Fibroblast of lung (primary cell): ENCODE results near the gene GAGE12J. TPM values are rescaled to one million over a fixed set of nuclear protein-coding genes. Genes with fewer than 3 reads are reported as not detected.

Experiments
- DNase-seq, 2 donors: peaks; one replicate each; pipeline versions ENCODE4 v3.0.0 to v3.0.0-alpha.2; 2010; ENCODE audit warnings: low read depth in 2 of 2
- H2AFZ ChIP-seq: 2 replicates; pipeline ENCODE4 v1.5.1; 2012; ENCODE audit warnings: low read length, control low read depth, inconsistent platforms
- H3K27ac ChIP-seq: 2 replicates; pipeline ENCODE4 v1.5.1; 2011; ENCODE audit warnings: low read length, control low read depth; ENCODE audit not compliant: insufficient read depth
- H3K27me3 ChIP-seq: 2 replicates; pipeline ENCODE4 v1.5.1; 2011; ENCODE audit warnings: mild to moderate bottlenecking, low read length; ENCODE audit not compliant: control insufficient read depth, insufficient read depth
- H3K36me3 ChIP-seq: 2 replicates; pipeline ENCODE4 v1.5.1; 2011; ENCODE audit warnings: low read length; ENCODE audit not compliant: control insufficient read depth, insufficient read depth
- H3K4me1 ChIP-seq: 2 replicates; pipeline ENCODE4 v1.5.1; 2011; ENCODE audit warnings: low read length; ENCODE audit not compliant: control insufficient read depth, insufficient read depth; ENCODE audit errors: extremely low read depth
- H3K4me2 ChIP-seq: 2 replicates; pipeline ENCODE4 v1.5.1; 2011; ENCODE audit warnings: low read length, control low read depth; ENCODE audit not compliant: insufficient read depth; ENCODE audit errors: extremely low read depth
- H3K4me3 ChIP-seq, 4 experiments: fragments of 200-600 bp in 1 of 4; sonication (generic) in 1 of 4; replicated peaks in 1 of 4; 2 replicates each; pipeline ENCODE4 v1.5.1; 2011 to 2016; ENCODE audit warnings: low read length in 4 of 4, low read depth in 3 of 4, mild to moderate bottlenecking in 3 of 4, control low read depth in 2 of 4, inconsistent platforms in 1 of 4, mixed read lengths in 1 of 4; ENCODE audit not compliant: insufficient read depth in 1 of 4; ENCODE audit errors: control extremely low read depth in 1 of 4
- H3K79me2 ChIP-seq: 2 replicates; pipeline ENCODE4 v1.5.1; 2012; ENCODE audit warnings: mild to moderate bottlenecking, low read length, inconsistent platforms; ENCODE audit not compliant: control insufficient read depth, insufficient read depth
- H3K9ac ChIP-seq: 2 replicates; pipeline ENCODE4 v1.5.1; 2011; ENCODE audit warnings: mild to moderate bottlenecking, low read length, control low read depth; ENCODE audit not compliant: insufficient read depth
- H3K9me3 ChIP-seq: 2 replicates; pipeline ENCODE4 v1.5.1; 2012; ENCODE audit warnings: low read depth, low read length; ENCODE audit not compliant: control insufficient read depth, insufficient read depth
- H4K20me1 ChIP-seq: 2 replicates; pipeline ENCODE4 v1.5.1; 2011; ENCODE audit warnings: low read length; ENCODE audit not compliant: control insufficient read depth, insufficient read depth; ENCODE audit errors: extremely low read depth
- EZH2 ChIP-seq: IDR thresholded peaks from 2 replicates; pipeline ENCODE4 v1.5.1; 2012; ENCODE audit warnings: low read length, control low read depth, mild to moderate bottlenecking; ENCODE audit errors: missing control alignments
- polyA plus RNA-seq, 2 donors: library from polyadenylated mRNA; depleted of rRNA in 1 of 2; stranded (reverse) in 1 of 2; unstranded in 1 of 2; fragments of >200 nt; gene quantifications; 2 replicates each; pipeline ENCODE4 v1.2.1, GENCODE V29; 2011 to 2012; ENCODE audit warnings: missing spikeins in 1 of 2
- total RNA-seq: library from RNA; depleted of rRNA; stranded (reverse); fragments of >200 nt; gene quantifications from 2 replicates; pipeline ENCODE4 v1.2.1, GENCODE V29; 2014
- TF ChIP-seq, protein P1 (sequence below), 2 donors: IDR thresholded peaks in 1 of 2; conservative IDR thresholded peaks in 1 of 2; 1 replicate in 1 of 2; 2 replicates in 1 of 2; pipeline ENCODE4 v1.5.1; 2011 to 2012; ENCODE audit warnings: low read length in 2 of 2, control low read depth in 1 of 2, inconsistent platforms in 1 of 2, low read depth in 1 of 2, mild to moderate bottlenecking in 1 of 2

The GAGE12J gene
- total and polyA plus RNA-seq, 2 donors (not counting 1 experiment from before 2014, with no cell fraction given) = not detected

DNA sequence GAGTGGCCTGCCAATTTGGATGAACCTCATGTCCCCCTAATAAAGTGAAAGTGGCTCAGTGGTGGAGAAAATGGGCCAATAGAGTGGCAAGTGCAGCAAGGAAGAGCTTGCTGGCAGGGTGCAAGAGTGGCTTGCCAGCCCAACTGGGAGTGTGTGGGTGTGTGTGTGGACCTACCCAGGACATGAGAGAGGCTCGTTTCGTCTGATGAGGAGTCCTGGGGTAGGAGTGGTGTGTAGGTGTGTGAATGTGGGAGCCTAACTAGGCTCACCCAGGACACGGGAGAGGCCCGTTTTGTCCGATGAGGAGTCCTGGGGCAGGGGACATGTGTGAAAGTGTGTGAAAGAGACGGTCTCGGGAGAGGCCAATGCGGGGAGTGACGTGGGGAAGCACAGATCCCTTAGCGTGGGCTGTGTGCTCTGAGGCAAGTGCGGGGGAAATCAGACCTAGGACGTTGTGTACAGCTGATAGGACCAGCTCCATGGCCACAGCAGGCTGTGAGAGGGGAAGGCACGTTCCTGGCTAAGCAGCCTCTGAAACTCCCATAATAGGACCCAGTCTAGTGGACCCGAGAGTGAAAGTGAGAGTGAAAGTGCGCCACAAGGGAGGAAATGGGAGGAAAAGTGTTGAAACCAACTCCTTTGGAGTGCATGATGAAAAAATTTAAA is 13.1 kb upstream of the GAGE12J start:
- TF ChIP-seq, protein P1, sequence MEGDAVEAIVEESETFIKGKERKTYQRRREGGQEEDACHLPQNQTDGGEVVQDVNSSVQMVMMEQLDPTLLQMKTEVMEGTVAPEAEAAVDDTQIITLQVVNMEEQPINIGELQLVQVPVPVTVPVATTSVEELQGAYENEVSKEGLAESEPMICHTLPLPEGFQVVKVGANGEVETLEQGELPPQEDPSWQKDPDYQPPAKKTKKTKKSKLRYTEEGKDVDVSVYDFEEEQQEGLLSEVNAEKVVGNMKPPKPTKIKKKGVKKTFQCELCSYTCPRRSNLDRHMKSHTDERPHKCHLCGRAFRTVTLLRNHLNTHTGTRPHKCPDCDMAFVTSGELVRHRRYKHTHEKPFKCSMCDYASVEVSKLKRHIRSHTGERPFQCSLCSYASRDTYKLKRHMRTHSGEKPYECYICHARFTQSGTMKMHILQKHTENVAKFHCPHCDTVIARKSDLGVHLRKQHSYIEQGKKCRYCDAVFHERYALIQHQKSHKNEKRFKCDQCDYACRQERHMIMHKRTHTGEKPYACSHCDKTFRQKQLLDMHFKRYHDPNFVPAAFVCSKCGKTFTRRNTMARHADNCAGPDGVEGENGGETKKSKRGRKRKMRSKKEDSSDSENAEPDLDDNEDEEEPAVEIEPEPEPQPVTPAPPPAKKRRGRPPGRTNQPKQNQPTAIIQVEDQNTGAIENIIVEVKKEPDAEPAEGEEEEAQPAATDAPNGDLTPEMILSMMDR (conservative IDR thresholded peaks at IDR 0.05 in 1 of 2, IDR thresholded peaks at IDR 0.05 in 1 of 2; ENCODE audit: low read depth in 1 of 2, low read length in 2 of 2) = no peak
- no peak for TF ChIP-seq EZH2

DNA sequence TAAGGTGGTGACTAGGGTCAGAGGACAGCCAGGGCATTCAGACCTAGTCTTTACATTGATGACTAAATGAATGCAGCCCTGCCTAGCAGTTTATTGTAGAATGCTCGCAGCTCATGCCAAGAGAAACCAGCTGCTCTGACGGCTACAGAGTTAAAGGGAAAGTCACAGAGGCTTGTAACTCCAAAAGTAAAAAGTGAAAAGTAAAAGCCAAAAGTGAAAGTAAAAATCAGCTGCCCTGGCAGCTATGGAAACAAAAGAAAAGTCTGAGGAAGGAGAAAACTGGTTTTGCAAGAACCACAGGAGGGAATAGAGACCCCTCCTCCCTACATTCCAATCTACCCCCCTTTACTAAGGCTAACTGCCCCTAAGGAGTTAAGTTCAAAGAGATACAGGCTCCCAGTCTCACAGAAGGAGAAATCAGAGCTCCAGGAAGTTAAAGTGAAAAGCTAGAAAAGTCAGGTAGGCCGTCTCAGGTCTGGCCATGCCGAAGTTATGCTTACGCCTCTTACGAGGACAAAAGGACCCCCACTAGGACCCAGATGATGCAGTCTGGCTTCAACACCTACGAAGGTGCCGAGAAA is 12.3 kb upstream of the GAGE12J start:
- H3K4me1 ChIP-seq = peaks cover 3% of the 10 kb centered on the region
- H4K20me1 ChIP-seq = no peaks in the 10 kb centered on the region
- peak; percentile 13 to 50 for DNase-seq
- H3K79me2 ChIP-seq = no peaks in the 10 kb centered on the region
- peak overlapping the region; percentile 17 to 54 (median 33) for H3K4me3 ChIP-seq
- no peaks in the 10 kb centered on the region for H3K27me3 ChIP-seq
- H3K27ac ChIP-seq = peak overlapping the region; percentile 43
- TF ChIP-seq, protein P1 (conservative IDR thresholded peaks at IDR 0.05 in 1 of 2, IDR thresholded peaks at IDR 0.05 in 1 of 2; ENCODE audit: low read depth in 1 of 2, low read length in 2 of 2) = no peak
- no peak for TF ChIP-seq EZH2
- peak overlapping the region; percentile 80 for H2AFZ ChIP-seq
- H3K4me2 ChIP-seq = peak overlapping the region; percentile 64
- no peak overlapping the region for H3K9ac ChIP-seq
- no peaks in the 10 kb centered on the region for H3K36me3 ChIP-seq
- H3K9me3 ChIP-seq = no peaks in the 10 kb centered on the region

More for the DNA sequence above, 13.1 kb upstream of the GAGE12J start:
- Histone ChIP-seq H3K79me2 (no peaks in the 10 kb centered on the region), H3K9ac (no peak overlapping the region), H3K27ac (no peak overlapping the region), H4K20me1 (no peaks in the 10 kb centered on the region), H3K9me3 (no peaks in the 10 kb centered on the region), H2AFZ (peak overlapping the region; percentile 82), H3K4me1 (peaks cover 3% of the 10 kb centered on the region), H3K36me3 (no peaks in the 10 kb centered on the region), H3K4me3 (peak overlapping the region in 1 of 4 experiments; percentile 27), H3K27me3 (no peaks in the 10 kb centered on the region), H3K4me2 (peak overlapping the region; percentile 52)
- DNase-seq = peak in 1 of 2 donors; percentile 19

DNA sequence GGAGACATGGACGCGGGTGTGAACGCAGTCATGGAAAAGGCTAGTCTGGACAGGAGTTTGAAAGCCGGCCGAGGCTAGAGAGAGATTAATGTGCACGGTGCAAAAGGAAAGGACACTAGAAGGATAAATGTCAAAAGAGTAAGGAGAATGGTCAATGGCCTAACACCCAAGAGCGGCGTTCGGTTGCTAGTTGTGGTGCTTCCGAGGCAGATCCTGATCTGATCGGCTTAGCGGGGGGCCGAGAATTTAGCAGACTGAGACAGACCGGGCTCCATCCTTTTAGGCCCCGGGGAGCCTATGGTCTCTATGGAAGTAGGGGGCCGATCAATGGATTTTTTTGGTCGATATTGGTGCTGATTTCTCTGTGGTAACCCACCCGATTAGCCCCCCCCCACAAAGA is 11.5 kb upstream of the GAGE12J start:
- H3K4me1 ChIP-seq = peaks cover 3% of the 10 kb centered on the region
- H3K27me3 ChIP-seq = no peaks in the 10 kb centered on the region
- H3K4me3 ChIP-seq = no peak overlapping the region
- peak overlapping the region; percentile 80 for H2AFZ ChIP-seq
- TF ChIP-seq EZH2 = no peak
- TF ChIP-seq, protein P1 (conservative IDR thresholded peaks at IDR 0.05 in 1 of 2, IDR thresholded peaks at IDR 0.05 in 1 of 2; ENCODE audit: low read depth in 1 of 2, low read length in 2 of 2) = no peak
- H3K27ac ChIP-seq = no peak overlapping the region
- H3K4me2 ChIP-seq = no peak overlapping the region
- no peaks in the 10 kb centered on the region for H3K79me2 ChIP-seq
- H3K9ac ChIP-seq = no peak overlapping the region
- H3K9me3 ChIP-seq = no peaks in the 10 kb centered on the region
- no peaks in the 10 kb centered on the region for H3K36me3 ChIP-seq
- H4K20me1 ChIP-seq = no peaks in the 10 kb centered on the region
- no peak for DNase-seq
